HepG2 (cell line): ENCODE results near the gene STK32B. TPM values are rescaled to one million over a fixed set of nuclear protein-coding genes. Genes with fewer than 3 reads are reported as not detected.
A peak's percentile ranks its signal among the peaks of the same experiment; 100 is the strongest.

Experiments used
- ATAC-seq: fragments of 200-7000 bp; cut with Tn5 transposase; 3 replicates; pipeline ENCODE4 v1.9.1; 2020; ENCODE audit warnings: mild to moderate bottlenecking, moderate library complexity
- BruUV-seq: library from RNA; stranded (reverse); fragments of 400-500 nt; replicated peaks from 2 replicates; lab custom pipeline; 2021; lab: Mats Ljungman, UMichigan
- CTCF ChIA-PET: fragments of 300-600 bp; formaldehyde crosslinking; extraction: SDS; loops from one replicate; lab custom pipeline; 2021; ENCODE audit warnings: low total read pairs, inconsistent platforms, low intra/inter-chr PET ratio; lab: Yijun Ruan, JAX
- POLR2A ChIA-PET: fragments of 350-600 bp; sonication (Branson Sonifier 250); formaldehyde crosslinking; loops from one replicate; lab custom pipeline; 2020; ENCODE audit warnings: antibody characterized with exemption, inconsistent platforms; lab: Yijun Ruan, JAX
- DNase-seq: peaks from one replicate; pipeline ENCODE4 v3.0.0-alpha.2; 2015; ENCODE audit warnings: low spot score
- FAIRE-seq: peaks from 3 replicates; lab custom pipeline; 2011; peaks lifted over from hg19 to GRCh38; lab: Jason Lieb, UNC
- H2AFZ ChIP-seq: one replicate; pipeline ENCODE4 v1.6.1; 2011; ENCODE audit warnings: low read length, inconsistent platforms
- H3K27ac ChIP-seq: fragments of 300-600 bp; 3 replicates; pipeline ENCODE4 v1.8.0; 2011; ENCODE audit warnings: mixed run types, mild to moderate bottlenecking, mixed read lengths, low read length, inconsistent platforms; ENCODE audit not compliant: insufficient read depth; ENCODE audit errors: extremely low read length
- H3K27me3 ChIP-seq, 2 experiments: fragments of 200-600 bp in 1 of 2; 2 replicates in 1 of 2; 3 replicates in 1 of 2; pipeline versions ENCODE4 v1.6.0 to v1.8.0; 2011; ENCODE audit warnings: low read length in 2 of 2, mild to moderate bottlenecking in 2 of 2, moderate library complexity in 2 of 2, inconsistent platforms in 1 of 2; ENCODE audit not compliant: insufficient read depth in 2 of 2, control insufficient read depth in 1 of 2
- H3K36me3 ChIP-seq, 2 experiments: fragments of 200-600 bp in 1 of 2; replicated peaks in 1 of 2; 2 replicates in 1 of 2; 3 replicates in 1 of 2; pipeline versions ENCODE4 v1.5.1 to v1.8.0; 2011; ENCODE audit warnings: low read length in 2 of 2, inconsistent platforms in 1 of 2; ENCODE audit not compliant: insufficient read depth in 2 of 2, control insufficient read depth in 1 of 2
- H3K4me1 ChIP-seq: 2 replicates; pipeline ENCODE4 v1.5.1; 2012; ENCODE audit warnings: low read length, inconsistent platforms; ENCODE audit not compliant: insufficient read depth
- H3K4me2 ChIP-seq: 2 replicates; pipeline ENCODE4 v1.6.0; 2011; ENCODE audit warnings: low read depth, low read length, inconsistent platforms
- H3K4me3 ChIP-seq, 3 experiments: fragments of 200-600 bp in 1 of 3; sonication (generic), shearing (Covaris generic) in 1 of 3; replicated peaks in 1 of 3; 2 replicates each; pipeline ENCODE4 v1.5.1; 2011 to 2016; ENCODE audit warnings: low read length in 3 of 3, inconsistent platforms in 2 of 3, low read depth in 2 of 3, mild to moderate bottlenecking in 2 of 3, control low read depth in 1 of 3, mixed read lengths in 1 of 3; ENCODE audit not compliant: insufficient read depth in 1 of 3
- H3K79me2 ChIP-seq: one replicate; pipeline ENCODE4 v1.6.1; 2011; ENCODE audit warnings: low read length, inconsistent platforms; ENCODE audit not compliant: insufficient read depth
- H3K9ac ChIP-seq: 2 replicates; pipeline ENCODE4 v1.6.0; 2011; ENCODE audit warnings: mild to moderate bottlenecking, low read depth, low read length, inconsistent platforms; ENCODE audit not compliant: insufficient read depth
- H3K9me3 ChIP-seq: 2 replicates; pipeline ENCODE4 v1.5.1; 2012; ENCODE audit warnings: mild to moderate bottlenecking, low read length
- H4K20me1 ChIP-seq: 2 replicates; pipeline ENCODE4 v1.6.0; 2011; ENCODE audit warnings: inconsistent platforms, mild to moderate bottlenecking, low read length, moderate library complexity; ENCODE audit not compliant: insufficient read depth
- ATF7 ChIP-seq, 2 experiments: fragments of 450-650 bp in 1 of 2; sonication (generic) in 1 of 2; formaldehyde crosslinking in 1 of 2; IDR thresholded peaks; 2 replicates each; pipeline versions ENCODE4 v1.4.0 to v1.6.1; 2016 to 2020; ENCODE audit warnings: antibody characterized with exemption in 1 of 2, mild to moderate bottlenecking in 1 of 2, missing genetic modification reagents in 1 of 2
- SMAD1 ChIP-seq: sonication (generic); formaldehyde crosslinking; IDR thresholded peaks from 2 replicates; pipeline ENCODE4 v1.4.0; 2020; ENCODE audit warnings: missing genetic modification reagents, low read depth, mild to moderate bottlenecking, borderline replicate concordance
- ZBTB3 ChIP-seq: sonication (generic); formaldehyde crosslinking; IDR thresholded peaks from 2 replicates; pipeline ENCODE4 v1.4.0; 2020; ENCODE audit warnings: low read depth, mild to moderate bottlenecking, moderate library complexity, missing genetic modification reagents, borderline replicate concordance
- ZNF24 ChIP-seq: fragments of 450-650 bp; IDR thresholded peaks from 2 replicates; pipeline ENCODE4 v1.6.1; 2017; ENCODE audit warnings: antibody characterized with exemption, mild to moderate bottlenecking
- ZNF83 ChIP-seq: sonication (generic); formaldehyde crosslinking; IDR thresholded peaks from 2 replicates; pipeline ENCODE4 v1.4.0; 2020; ENCODE audit warnings: missing genetic modification reagents, mild to moderate bottlenecking, borderline replicate concordance
- WGBS: methylation state at CpG from one replicate; pipeline ENCODE4 v1.1.6; 2017; ENCODE audit warnings: low lambda C conversion rate; 5-methylcytosine and 5-hydroxymethylcytosine counted together
- in situ Hi-C: cut with HindIII; loops from 2 replicates; pipeline ENCODE4 v1.10.0; 2017; ENCODE audit warnings: low pct_unique_long_range_greater_than_20kb; ENCODE audit not compliant: extremely low pct_ligation_motif_present
- intact Hi-C: fragments of 100-400 bp; cut with micrococcal nuclease; formaldehyde crosslinking; loops from one replicate; pipeline ENCODE4 v1.10.0; 2022; ENCODE audit not compliant: unreplicated experiment
- polyA plus RNA-seq, 8 experiments: library from polyadenylated mRNA; depleted of rRNA in 3 of 8; stranded (reverse) in 7 of 8; unstranded in 1 of 8; fragments of >200 nt; fragmentation: Illumina TruSeq in 4 of 8; extraction: Trizol in 4 of 8; gene quantifications; 2 replicates each; pipeline versions ENCODE4 v1.2.1 to v1.2.3, GENCODE V29; 2011 to 2016; ENCODE audit warnings: low read depth in 4 of 8, missing spikeins in 1 of 8, mixed read lengths in 1 of 8; ENCODE audit not compliant: insufficient read depth in 1 of 8
- total RNA-seq, 5 experiments: library from RNA; depleted of rRNA; stranded (reverse); fragments of >200 nt; fragmentation: Illumina TruSeq; extraction: Trizol; gene quantifications; 2 replicates each; pipeline ENCODE4 v1.2.3, GENCODE V29; 2016; ENCODE audit warnings: low read depth in 1 of 5
- TF ChIP-seq, protein P1 (sequence below): IDR thresholded peaks from 2 replicates; pipeline ENCODE4 v1.6.1; 2016; ENCODE audit warnings: mild to moderate bottlenecking, missing biosample characterization, missing genetic modification reagents
- TF ChIP-seq, protein P2 (sequence below): sonication (generic); formaldehyde crosslinking; IDR thresholded peaks from 2 replicates; pipeline ENCODE4 v1.8.1; 2022; ENCODE audit warnings: mild to moderate bottlenecking, missing genetic modification reagents
- TF ChIP-seq, protein P3 (sequence below): sonication (generic); formaldehyde crosslinking; IDR thresholded peaks from 2 replicates; pipeline ENCODE4 v1.8.0; 2022; ENCODE audit warnings: missing genetic modification reagents, mild to moderate bottlenecking, moderate library complexity, borderline replicate concordance
- TF ChIP-seq, protein P4 (sequence below): IDR thresholded peaks from 2 replicates; pipeline ENCODE4 v1.6.1; 2016; ENCODE audit warnings: low read depth

STK32B gene
- total and polyA plus RNA-seq, 2 of the 13 experiments (the other 11 are each of a cell fraction or from before 2014, with no cell fraction given), result not detected

DNA sequence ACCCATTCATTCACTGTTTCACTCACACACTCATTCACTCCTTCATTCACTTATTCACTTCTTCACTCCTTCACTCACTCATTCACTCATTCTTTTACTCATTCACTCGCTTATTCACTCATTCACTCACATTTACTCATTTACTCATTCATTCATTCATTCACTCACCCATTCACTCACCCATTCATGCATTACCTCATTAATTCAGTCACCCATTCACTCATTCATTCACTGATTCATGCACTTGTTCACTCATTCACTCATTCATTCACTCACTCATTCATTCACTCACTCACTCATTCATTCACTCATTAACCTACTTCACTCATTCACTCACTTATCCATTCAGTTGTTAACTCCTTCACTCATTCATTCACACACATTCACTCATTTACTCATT is 70.8 kb downstream of the STK32B start:
- no peak for ATAC-seq
- FAIRE-seq, result no peak
- Histone ChIP-seq H3K4me2 (no peak overlapping the region), H3K9me3 (no peaks in the 10 kb centered on the region), H3K36me3 (no peaks in the 10 kb centered on the region), H4K20me1 (no peaks in the 10 kb centered on the region), H3K4me1 (no peaks in the 10 kb centered on the region), H3K9ac (no peak overlapping the region), H3K4me3 (no peak overlapping the region)
- 4% methylated on average over 1 of the region's 1 CpG for WGBS
- BruUV-seq, result no TSS peak
- intact Hi-C loops, result no loop called here
- TF ChIP-seq ZBTB3 (CRISPR knock-in tag), result no peak
- peak; percentile 75; the same call in 1 of the 2 replicates for TF ChIP-seq ZNF24
- no peak for TF ChIP-seq ZNF83 (CRISPR knock-in tag)
- TF ChIP-seq, protein P1, sequence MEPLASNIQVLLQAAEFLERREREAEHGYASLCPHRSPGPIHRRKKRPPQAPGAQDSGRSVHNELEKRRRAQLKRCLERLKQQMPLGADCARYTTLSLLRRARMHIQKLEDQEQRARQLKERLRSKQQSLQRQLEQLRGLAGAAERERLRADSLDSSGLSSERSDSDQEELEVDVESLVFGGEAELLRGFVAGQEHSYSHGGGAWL (CRISPR knock-in tag), result no peak
- TF ChIP-seq, protein P2, sequence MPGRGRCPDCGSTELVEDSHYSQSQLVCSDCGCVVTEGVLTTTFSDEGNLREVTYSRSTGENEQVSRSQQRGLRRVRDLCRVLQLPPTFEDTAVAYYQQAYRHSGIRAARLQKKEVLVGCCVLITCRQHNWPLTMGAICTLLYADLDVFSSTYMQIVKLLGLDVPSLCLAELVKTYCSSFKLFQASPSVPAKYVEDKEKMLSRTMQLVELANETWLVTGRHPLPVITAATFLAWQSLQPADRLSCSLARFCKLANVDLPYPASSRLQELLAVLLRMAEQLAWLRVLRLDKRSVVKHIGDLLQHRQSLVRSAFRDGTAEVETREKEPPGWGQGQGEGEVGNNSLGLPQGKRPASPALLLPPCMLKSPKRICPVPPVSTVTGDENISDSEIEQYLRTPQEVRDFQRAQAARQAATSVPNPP (CRISPR knock-in tag), result no peak
- TF ChIP-seq, protein P3, sequence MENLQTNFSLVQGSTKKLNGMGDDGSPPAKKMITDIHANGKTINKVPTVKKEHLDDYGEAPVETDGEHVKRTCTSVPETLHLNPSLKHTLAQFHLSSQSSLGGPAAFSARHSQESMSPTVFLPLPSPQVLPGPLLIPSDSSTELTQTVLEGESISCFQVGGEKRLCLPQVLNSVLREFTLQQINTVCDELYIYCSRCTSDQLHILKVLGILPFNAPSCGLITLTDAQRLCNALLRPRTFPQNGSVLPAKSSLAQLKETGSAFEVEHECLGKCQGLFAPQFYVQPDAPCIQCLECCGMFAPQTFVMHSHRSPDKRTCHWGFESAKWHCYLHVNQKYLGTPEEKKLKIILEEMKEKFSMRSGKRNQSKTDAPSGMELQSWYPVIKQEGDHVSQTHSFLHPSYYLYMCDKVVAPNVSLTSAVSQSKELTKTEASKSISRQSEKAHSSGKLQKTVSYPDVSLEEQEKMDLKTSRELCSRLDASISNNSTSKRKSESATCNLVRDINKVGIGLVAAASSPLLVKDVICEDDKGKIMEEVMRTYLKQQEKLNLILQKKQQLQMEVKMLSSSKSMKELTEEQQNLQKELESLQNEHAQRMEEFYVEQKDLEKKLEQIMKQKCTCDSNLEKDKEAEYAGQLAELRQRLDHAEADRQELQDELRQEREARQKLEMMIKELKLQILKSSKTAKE (CRISPR knock-in tag), result no peak
- TF ChIP-seq ATF7 (IDR thresholded peaks at IDR 0.05), result peak; percentile 70; the same call in 1 of the 2 replicates
- no peak for TF ChIP-seq ATF7 (CRISPR knock-in tag; IDR thresholded peaks at IDR 0.05)
- no peak for TF ChIP-seq SMAD1 (CRISPR knock-in tag)
- TF ChIP-seq, protein P4, sequence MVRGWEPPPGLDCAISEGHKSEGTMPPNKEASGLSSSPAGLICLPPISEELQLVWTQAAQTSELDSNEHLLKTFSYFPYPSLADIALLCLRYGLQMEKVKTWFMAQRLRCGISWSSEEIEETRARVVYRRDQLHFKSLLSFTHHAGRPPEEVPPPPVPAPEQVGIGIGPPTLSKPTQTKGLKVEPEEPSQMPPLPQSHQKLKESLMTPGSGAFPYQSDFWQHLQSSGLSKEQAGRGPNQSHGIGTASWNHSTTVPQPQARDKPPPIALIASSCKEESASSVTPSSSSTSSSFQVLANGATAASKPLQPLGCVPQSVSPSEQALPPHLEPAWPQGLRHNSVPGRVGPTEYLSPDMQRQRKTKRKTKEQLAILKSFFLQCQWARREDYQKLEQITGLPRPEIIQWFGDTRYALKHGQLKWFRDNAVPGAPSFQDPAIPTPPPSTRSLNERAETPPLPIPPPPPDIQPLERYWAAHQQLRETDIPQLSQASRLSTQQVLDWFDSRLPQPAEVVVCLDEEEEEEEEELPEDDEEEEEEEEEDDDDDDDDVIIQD (CRISPR knock-in tag), result no peak
- TF ChIP-seq, all 625 proteins: peak for 2
- Histone ChIP-seq H3K27ac (no peak overlapping the region), H3K27me3 (peaks cover 0 to 6% of the 10 kb centered on the region in 2 experiments; a peak in 3 of 5 replicates), H2AFZ (no peak overlapping the region), H3K79me2 (no peaks in the 10 kb centered on the region)
- in situ Hi-C loops, result no loop called here
- no peak for DNase-seq
- ChIA-PET CTCF (no interaction called here), POLR2A (no interaction called here)
